SK-N-SH (cell line): Measurements from ENCODE around the gene PIPOX. TPM values are rescaled to one million over a fixed set of nuclear protein-coding genes. Genes with fewer than 3 reads are reported as not detected.
A peak's percentile ranks its signal among the peaks of the same experiment; 100 is the strongest.

Experiments used
- CTCF ChIA-PET: fragments of 300-600, 350-600 bp; formaldehyde crosslinking; extraction: SDS; loops from one replicate; lab custom pipeline; 2021; lab: Yijun Ruan, JAX
- POLR2A ChIA-PET: fragments of 350-600 bp; sonication (Branson Sonifier 250); formaldehyde crosslinking; extraction: SDS; loops from one replicate; lab custom pipeline; 2020; ENCODE audit warnings: antibody characterized with exemption, inconsistent platforms; lab: Yijun Ruan, JAX
- DNase-seq: peaks from one replicate; pipeline ENCODE4 v3.0.0; 2012
- H2AFZ ChIP-seq: fragments of 200-600 bp; sonication (generic); 2 replicates; pipeline ENCODE4 v1.8.1; 2016; ENCODE audit warnings: antibody characterized with exemption, mild to moderate bottlenecking, low read depth
- H3F3A ChIP-seq: fragments of 200-600 bp; sonication (generic); replicated peaks from 2 replicates; pipeline ENCODE3; 2016; ENCODE audit warnings: antibody characterized with exemption, mild to moderate bottlenecking; ENCODE audit not compliant: insufficient read depth
- H3K27ac ChIP-seq, 2 experiments: fragments of 200-500 bp in 1 of 2; fragments of 200-600 bp in 1 of 2; sonication (Bioruptor generic) in 1 of 2; sonication (generic), shearing (Covaris generic) in 1 of 2; 2 replicates each; pipeline versions ENCODE4 v1.5.1 to v1.6.1; 2014 to 2016; ENCODE audit warnings: low read depth in 2 of 2, inconsistent platforms in 1 of 2, low read length in 1 of 2, mild to moderate bottlenecking in 1 of 2, mixed read lengths in 1 of 2
- H3K27me3 ChIP-seq: fragments of 200-600 bp; sonication (generic), shearing (Covaris generic); 2 replicates; pipeline ENCODE4 v1.6.1; 2016; ENCODE audit warnings: mixed run types; ENCODE audit not compliant: insufficient read depth
- H3K36me3 ChIP-seq, 2 experiments: fragments of 200-500 bp in 1 of 2; fragments of 200-600 bp in 1 of 2; sonication (Bioruptor generic) in 1 of 2; sonication (generic) in 1 of 2; replicated peaks in 1 of 2; 2 replicates each; pipeline versions ENCODE3 to v1.5.1; 2014 to 2016; ENCODE audit warnings: low read length in 1 of 2, mild to moderate bottlenecking in 1 of 2; ENCODE audit not compliant: insufficient read depth in 2 of 2, control insufficient read depth in 1 of 2
- H3K4me1 ChIP-seq, 2 experiments: fragments of 200-500 bp in 1 of 2; fragments of 200-600 bp in 1 of 2; sonication (Bioruptor generic) in 1 of 2; sonication (generic), shearing (Covaris generic) in 1 of 2; 2 replicates each; pipeline versions ENCODE4 v1.5.1 to v1.6.1; 2014 to 2016; ENCODE audit warnings: low read depth in 1 of 2, low read length in 1 of 2, mixed run types in 1 of 2; ENCODE audit not compliant: insufficient read depth in 2 of 2, control insufficient read depth in 1 of 2
- H3K4me2 ChIP-seq: fragments of 200-600 bp; sonication (generic), shearing (Covaris generic); 2 replicates; pipeline ENCODE4 v1.6.1; 2017; ENCODE audit warnings: mixed run types
- H3K4me3 ChIP-seq, 2 experiments: fragments of 200-500 bp in 1 of 2; fragments of 200-600 bp in 1 of 2; sonication (Bioruptor generic) in 1 of 2; sonication (generic), shearing (Covaris generic) in 1 of 2; 2 replicates each; pipeline versions ENCODE4 v1.5.1 to v1.8.1; 2014 to 2016; ENCODE audit warnings: low read depth in 2 of 2, inconsistent platforms in 1 of 2, low read length in 1 of 2, mild to moderate bottlenecking in 1 of 2, mixed read lengths in 1 of 2, moderate library complexity in 1 of 2
- H3K79me2 ChIP-seq: fragments of 200-600 bp; sonication (generic); 2 replicates; pipeline ENCODE4 v1.8.1; 2017; ENCODE audit warnings: mild to moderate bottlenecking; ENCODE audit not compliant: insufficient read depth
- H3K9ac ChIP-seq: fragments of 200-600 bp; sonication (generic); 2 replicates; pipeline ENCODE4 v1.6.1; 2017; ENCODE audit warnings: mixed run types
- H3K9me2 ChIP-seq: fragments of 200-600 bp; sonication (generic); 2 replicates; pipeline ENCODE4 v1.6.1; 2017; ENCODE audit warnings: mixed run types
- H3K9me3 ChIP-seq: fragments of 200-600 bp; sonication (generic); 2 replicates; pipeline ENCODE4 v1.6.1; 2017; ENCODE audit warnings: mixed run types, mild to moderate bottlenecking, moderate library complexity
- H4K20me1 ChIP-seq: fragments of 200-600 bp; sonication (generic); 2 replicates; pipeline ENCODE4 v1.6.1; 2017; ENCODE audit warnings: mild to moderate bottlenecking, mixed run types; ENCODE audit not compliant: insufficient read depth
- CTCF ChIP-seq: fragments of 200-600 bp; sonication (generic); IDR thresholded peaks from 2 replicates; pipeline ENCODE4 v1.6.1; 2017; ENCODE audit warnings: antibody characterized with exemption, mild to moderate bottlenecking, moderate library complexity
- EZH2phosphoT487 ChIP-seq: fragments of 200-600 bp; sonication (generic); IDR thresholded peaks from 2 replicates; pipeline ENCODE4 v1.6.1; 2017; ENCODE audit warnings: low read depth, mixed run types, mild to moderate bottlenecking, antibody characterized with exemption, moderate library complexity, borderline replicate concordance
- FOSL2 ChIP-seq: IDR thresholded peaks from 2 replicates; pipeline ENCODE4 v1.4.0; 2012; ENCODE audit warnings: low read depth, mild to moderate bottlenecking, moderate library complexity, borderline replicate concordance
- FOXJ3 ChIP-seq: sonication (generic); formaldehyde crosslinking; IDR thresholded peaks from 2 replicates; pipeline ENCODE4 v1.5.1; 2020; ENCODE audit warnings: mild to moderate bottlenecking, missing genetic modification reagents
- FOXM1 ChIP-seq: IDR thresholded peaks from 2 replicates; pipeline ENCODE4 v1.4.0; 2012; ENCODE audit warnings: low read depth, mild to moderate bottlenecking
- GABPA ChIP-seq: IDR thresholded peaks from 2 replicates; pipeline ENCODE4 v1.4.0; 2012; ENCODE audit warnings: low read depth, mild to moderate bottlenecking
- JUND ChIP-seq: IDR thresholded peaks from 2 replicates; pipeline ENCODE4 v1.4.0; 2012
- MXI1 ChIP-seq: IDR thresholded peaks from 2 replicates; pipeline ENCODE4 v1.6.1; 2012; ENCODE audit warnings: mild to moderate bottlenecking, low read depth, low read length, improper control_type of control experiment
- NFIC ChIP-seq: IDR thresholded peaks from 2 replicates; pipeline ENCODE4 v1.4.0; 2012; ENCODE audit warnings: borderline replicate concordance
- NRF1 ChIP-seq: IDR thresholded peaks from 2 replicates; pipeline ENCODE4 v1.6.1; 2012; ENCODE audit warnings: low read depth, mild to moderate bottlenecking, low read length
- PBX3 ChIP-seq: IDR thresholded peaks from 2 replicates; pipeline ENCODE4; 2012
- RAD21 ChIP-seq: IDR thresholded peaks from 2 replicates; pipeline ENCODE4 v1.6.1; 2012; ENCODE audit warnings: mild to moderate bottlenecking, low read length
- RFX5 ChIP-seq: IDR thresholded peaks from 2 replicates; pipeline ENCODE4 v1.6.1; 2012; ENCODE audit warnings: mild to moderate bottlenecking, improper control_type of control experiment, low read length
- TEAD4 ChIP-seq: IDR thresholded peaks from 2 replicates; pipeline ENCODE4 v1.4.0; 2012; ENCODE audit warnings: mild to moderate bottlenecking, borderline replicate concordance; ENCODE audit not compliant: insufficient read depth
- USF2 ChIP-seq: fragments of 150-350 bp; IDR thresholded peaks from 2 replicates; pipeline ENCODE4 v1.6.1; 2017; ENCODE audit warnings: antibody characterized with exemption, low read length, low read depth, borderline replicate concordance
- YY1 ChIP-seq: IDR thresholded peaks from 2 replicates; pipeline ENCODE4 v1.4.0; 2012; ENCODE audit warnings: low read depth, mild to moderate bottlenecking
- WGBS: methylation state at CpG from one replicate; pipeline ENCODE4 v1.1.6; 2017; ENCODE audit warnings: low lambda C conversion rate; 5-methylcytosine and 5-hydroxymethylcytosine counted together
- polyA plus RNA-seq, 3 experiments: library from polyadenylated mRNA; depleted of rRNA; stranded (reverse); fragments of >200 nt; gene quantifications; 2 replicates each; pipeline ENCODE4 v1.2.3, GENCODE V29; 2012

The PIPOX gene
- polyA plus RNA-seq, 1 of the 3 experiments (the other 2 are of a cell fraction): 0.31 TPM

DNA sequence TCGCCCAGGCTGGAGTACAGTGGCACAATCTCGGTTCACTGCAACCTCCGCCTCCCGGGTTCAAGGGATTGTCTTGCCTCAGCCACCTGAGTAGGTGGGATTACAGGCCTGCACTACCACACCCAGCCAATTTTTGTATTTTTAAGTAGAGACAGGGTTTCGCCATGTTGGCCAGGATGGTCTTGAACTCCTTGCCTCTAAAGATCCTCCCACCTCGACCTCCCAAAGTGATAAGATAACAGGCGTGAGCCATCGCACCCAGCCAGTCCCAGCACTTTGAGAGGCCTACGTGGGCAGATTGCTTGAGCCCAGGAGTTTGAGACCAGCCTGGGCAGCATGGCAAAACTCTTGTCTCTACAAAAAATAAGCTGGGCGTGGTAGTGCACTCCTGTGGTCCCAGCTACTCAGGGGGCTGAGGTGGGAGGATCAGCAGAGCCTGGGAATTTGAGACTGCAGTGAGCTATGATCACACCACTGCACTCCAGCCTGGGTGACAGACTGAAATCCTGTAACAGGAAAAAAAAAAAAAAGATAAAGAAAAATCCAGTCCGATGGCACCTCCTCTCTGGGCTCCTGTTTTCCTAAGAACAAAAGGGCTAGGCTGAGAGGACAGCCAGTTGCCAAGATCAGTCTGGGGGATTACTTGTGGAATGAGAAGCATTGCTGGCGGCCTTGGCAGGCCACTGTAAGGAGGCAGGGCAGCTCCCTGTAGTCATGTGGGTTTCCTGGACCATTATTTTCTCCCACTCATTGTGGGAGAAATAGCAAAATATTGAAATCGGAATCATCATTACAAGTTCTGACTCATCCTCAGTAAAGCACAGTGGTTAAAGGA lies 3.0 kb upstream of the PIPOX start:
- Histone ChIP-seq H3F3A (peaks cover 12% of the 10 kb centered on the region), H3K79me2 (no peaks in the 10 kb centered on the region), H4K20me1 (no peaks in the 10 kb centered on the region), H3K36me3 (no peaks in the 10 kb centered on the region), H2AFZ (no peak overlapping the region; the same call in 1 of the 2 replicates), H3K4me1 (peaks cover 39 to 40% of the 10 kb centered on the region in 2 experiments; a peak in 3 of 4 replicates), H3K27ac (peak overlapping the region in 1 of 2 experiments; percentile 25; a peak in 1 of 4 replicates), H3K4me2 (no peak overlapping the region), H3K27me3 (peaks cover 17% of the 10 kb centered on the region; the same call in 1 of the 2 replicates), H3K4me3 (no peak overlapping the region)
- no peak for DNase-seq
- WGBS: 71% methylated on average over 13 of the region's 13 CpGs
- TF ChIP-seq MXI1: no peak
- no peak for TF ChIP-seq YY1
- TF ChIP-seq NFIC: 0 out of 2 replicates have a peak, but pooled peaks have one; percentile 24
- TF ChIP-seq JUND: no peak
- TF ChIP-seq EZH2phosphoT487: no peak
- TF ChIP-seq CTCF: no peak
- no peak for TF ChIP-seq FOXM1
- TF ChIP-seq FOSL2: peak; percentile 21; the same call in 1 of the 2 replicates
- TF ChIP-seq RFX5: no peak
- no peak for TF ChIP-seq TEAD4
- TF ChIP-seq NRF1: no peak
- TF ChIP-seq RAD21: no peak
- no peak for TF ChIP-seq FOXJ3 (CRISPR knock-in tag)
- TF ChIP-seq, all 33 proteins: peak for 2
- ChIA-PET POLR2A (no interaction called here), CTCF (interaction anchor here (0.7 to 13.8 kb wide), 6 partner anchors 8 to 80 kb away, joined by 3 to 180 read pairs (median 4); no protein-coding TSS in a partner anchor)
- H3K9me3 ChIP-seq: 0 out of 2 replicates have a peak, but pooled peaks cover 2% of the 10 kb centered on the region
- H3K9ac ChIP-seq: no peak overlapping the region
- H3K9me2 ChIP-seq: no peaks in the 10 kb centered on the region

DNA sequence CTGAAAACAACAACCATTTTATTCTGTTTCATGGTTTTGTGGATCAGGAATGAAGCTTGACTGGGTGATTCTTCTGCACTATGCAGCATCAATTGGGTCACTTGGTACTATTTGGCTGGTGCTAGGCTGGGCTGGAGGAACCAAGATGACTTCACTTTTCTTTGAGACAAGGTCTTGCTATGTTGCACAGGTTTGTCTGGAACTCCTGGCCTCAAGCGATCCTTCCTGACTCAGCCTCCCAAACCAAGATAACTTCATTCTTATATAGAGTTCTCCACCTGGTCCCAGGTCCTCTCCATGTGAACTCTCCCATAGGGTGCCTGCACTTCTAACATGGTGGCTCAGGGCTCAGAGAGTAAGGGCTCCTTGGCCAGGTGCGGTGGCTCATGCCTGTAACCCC lies 1.9 kb upstream of the PIPOX start:
- CTCF ChIA-PET: interaction anchor here (0.9 to 13.8 kb wide), 5 partner anchors 14 to 87 kb away, joined by 3 to 180 read pairs (median 5); no protein-coding TSS in a partner anchor

More for the DNA sequence above, 1.9 kb upstream of the PIPOX start:
- H3K4me2 ChIP-seq: no peak overlapping the region
- no peak for DNase-seq
- H3F3A ChIP-seq: peaks cover 12% of the 10 kb centered on the region
- H3K9ac ChIP-seq: no peak overlapping the region
- WGBS: 94% methylated on average over 2 of the region's 2 CpGs
- H2AFZ ChIP-seq: no peak overlapping the region
- H3K4me1 ChIP-seq: peaks cover 40 to 43% of the 10 kb centered on the region in 2 experiments; a peak in 3 of 4 replicates
- no peaks in the 10 kb centered on the region for H3K9me2 ChIP-seq
- no peaks in the 10 kb centered on the region for H3K36me3 ChIP-seq
- no peaks in the 10 kb centered on the region for H4K20me1 ChIP-seq
- POLR2A ChIA-PET: no interaction called here
- TF ChIP-seq USF2 (no peak), GABPA (no peak), FOSL2 (no peak), RFX5 (no peak), PBX3 (no peak)
- TF ChIP-seq, all 33 proteins: peak for 0
- no peaks in the 10 kb centered on the region for H3K9me3 ChIP-seq
- H3K79me2 ChIP-seq: no peaks in the 10 kb centered on the region
- H3K27me3 ChIP-seq: peaks cover 10% of the 10 kb centered on the region; the same call in 1 of the 2 replicates
- H3K4me3 ChIP-seq: no peak overlapping the region
- H3K27ac ChIP-seq: no peak overlapping the region
